Right ventricle myocardium superior (tissue), 1 donor: ENCODE data around the gene PVR. TPM values are rescaled to one million over a fixed set of nuclear protein-coding genes. Genes with fewer than 3 reads are reported as not detected.

ENCODE experiments used
- ATAC-seq: fragments of 200-7000 bp; cut with Tn5 transposase; one replicate; pipeline ENCODE4 v1.9.1; 2020; ENCODE audit warnings: mild to moderate bottlenecking; ENCODE audit not compliant: poor library complexity
- DNase-seq: peaks from one replicate; pipeline ENCODE4 v3.0.0-alpha.2; 2020
- intact Hi-C: fragments of 100-400 bp; cut with DNase I; formaldehyde crosslinking; loops from one replicate; pipeline ENCODE4 v1.11.2; 2022
- total RNA-seq: library from RNA; stranded (reverse); fragmentation: NEBNext Ultra II Directional; extraction: Animal tissue kit (Norgen Biotek cat#: 25700); gene quantifications from one replicate; pipeline ENCODE4 v1.2.1, GENCODE V29; 2021
- donor health status: DM: no; HTN: yes; CAD: no; lungs with severe emphysema.

The PVR gene
- total RNA-seq, 1 donor from 2014 or later, result 32.1 TPM

DNA sequence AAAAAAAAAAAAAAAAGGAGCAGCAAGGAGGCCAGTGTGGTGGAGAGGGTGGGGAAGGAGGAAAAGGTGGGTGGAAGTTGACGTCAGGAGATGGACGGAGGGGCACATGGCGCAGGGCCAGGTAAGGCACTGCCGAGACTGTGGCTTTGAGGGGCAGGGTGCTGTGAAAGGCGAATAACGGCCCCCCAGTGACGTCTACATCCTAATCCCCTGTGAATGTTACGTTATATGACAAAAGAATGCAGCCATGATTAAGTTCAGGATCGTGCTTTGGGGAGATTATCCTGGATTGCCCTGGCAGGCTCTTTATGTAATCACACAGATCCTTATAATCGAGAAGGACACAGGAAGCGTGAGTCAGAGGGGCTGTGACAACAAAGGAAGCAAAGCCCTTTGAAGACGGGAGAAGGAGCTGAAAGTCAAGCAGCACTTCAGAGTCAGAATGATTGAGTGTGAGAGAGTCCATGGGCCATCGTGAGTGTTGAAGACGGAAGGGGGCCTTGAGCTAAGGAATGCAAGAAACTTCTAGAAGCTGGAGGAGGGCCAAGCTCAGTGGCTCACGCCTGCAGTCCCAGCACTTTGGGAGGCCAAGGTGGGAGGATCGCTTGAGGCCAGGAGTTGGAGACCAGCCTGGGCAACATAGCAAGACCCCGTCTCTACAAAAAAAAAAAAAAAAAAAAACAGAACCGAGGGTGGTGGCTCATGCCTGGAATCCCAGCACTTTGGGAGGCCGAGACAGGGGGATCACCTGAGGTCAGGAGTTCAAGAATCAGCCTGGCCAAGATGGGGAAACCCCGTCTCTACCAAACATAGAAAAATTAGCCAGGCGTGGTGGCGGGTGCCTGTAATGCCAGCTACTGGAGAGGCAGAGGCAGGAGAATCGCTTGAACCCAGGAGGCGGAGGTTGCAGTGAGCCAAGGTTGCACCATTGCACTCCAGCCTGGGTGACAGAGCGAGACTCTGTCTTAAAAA lies 41.5 kb downstream of the PVR start:
- intact Hi-C loops, result no loop called here
- peak; percentile 35 for ATAC-seq
- no peak for DNase-seq

DNA sequence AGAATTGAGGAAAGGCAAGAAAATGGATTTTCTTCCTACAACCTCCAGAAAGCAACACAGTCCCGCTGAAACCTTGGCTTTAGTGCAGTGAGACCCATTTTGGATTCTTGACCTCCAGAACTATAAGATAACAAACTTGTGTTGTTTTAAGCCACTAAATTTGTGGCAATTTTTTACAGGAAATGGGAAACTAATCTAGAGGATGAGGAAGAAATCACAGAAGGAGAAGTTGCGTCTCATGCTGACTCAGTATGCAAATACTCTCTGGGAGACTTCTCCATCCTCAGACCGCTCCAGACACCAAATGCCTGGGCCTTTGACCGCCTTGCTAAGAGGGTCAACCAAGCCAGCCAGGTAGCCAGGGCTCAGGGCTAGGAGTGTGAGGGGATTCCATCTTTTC lies 42.2 kb downstream of the PVR start:
- ATAC-seq (no peak), DNase-seq (no peak)
- intact Hi-C loops, result no loop called here

DNA sequence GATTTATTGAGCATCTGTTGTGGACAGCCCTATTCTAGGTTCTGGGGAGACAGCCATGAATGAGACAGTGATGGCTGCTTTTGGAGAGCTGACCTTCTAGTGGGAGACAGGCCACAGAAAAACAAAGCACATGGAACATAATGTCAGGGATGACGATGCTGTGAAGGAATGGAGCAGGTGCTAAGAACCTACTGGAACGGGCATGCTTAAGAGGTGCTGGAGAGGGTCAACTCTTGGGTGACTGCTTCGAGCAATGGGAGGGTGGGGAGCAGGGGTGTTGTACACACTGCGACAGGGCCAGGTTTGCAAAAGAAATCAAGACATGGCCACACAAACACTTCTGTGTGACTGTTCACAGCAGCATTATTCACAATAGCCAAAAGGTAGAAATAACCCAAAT lies 43.2 kb downstream of the PVR start:
- no peak for DNase-seq
- no peak for ATAC-seq
- intact Hi-C loops, result no loop called here

DNA sequence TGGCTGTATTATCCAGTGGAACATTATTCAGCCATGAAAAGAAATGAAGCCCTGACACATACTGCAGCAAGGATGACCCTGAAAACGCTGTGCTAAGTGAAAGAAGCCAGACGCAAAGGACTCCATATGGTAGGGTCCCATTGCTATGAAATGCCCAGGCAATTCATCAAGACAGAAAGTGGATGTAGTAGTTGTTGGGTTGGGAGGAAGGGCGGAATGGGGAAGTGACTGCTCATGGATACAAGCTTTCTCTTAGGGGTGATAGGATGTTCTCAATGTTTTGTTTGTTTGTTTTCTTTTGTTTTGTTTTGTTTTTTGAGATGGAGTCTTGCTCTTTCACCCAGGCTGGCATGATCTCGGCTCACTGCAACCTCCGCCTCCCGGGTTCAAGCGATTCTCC lies 44.2 kb downstream of the PVR start:
- no peak for ATAC-seq
- DNase-seq, result no peak
- intact Hi-C loops, result no loop called here

DNA sequence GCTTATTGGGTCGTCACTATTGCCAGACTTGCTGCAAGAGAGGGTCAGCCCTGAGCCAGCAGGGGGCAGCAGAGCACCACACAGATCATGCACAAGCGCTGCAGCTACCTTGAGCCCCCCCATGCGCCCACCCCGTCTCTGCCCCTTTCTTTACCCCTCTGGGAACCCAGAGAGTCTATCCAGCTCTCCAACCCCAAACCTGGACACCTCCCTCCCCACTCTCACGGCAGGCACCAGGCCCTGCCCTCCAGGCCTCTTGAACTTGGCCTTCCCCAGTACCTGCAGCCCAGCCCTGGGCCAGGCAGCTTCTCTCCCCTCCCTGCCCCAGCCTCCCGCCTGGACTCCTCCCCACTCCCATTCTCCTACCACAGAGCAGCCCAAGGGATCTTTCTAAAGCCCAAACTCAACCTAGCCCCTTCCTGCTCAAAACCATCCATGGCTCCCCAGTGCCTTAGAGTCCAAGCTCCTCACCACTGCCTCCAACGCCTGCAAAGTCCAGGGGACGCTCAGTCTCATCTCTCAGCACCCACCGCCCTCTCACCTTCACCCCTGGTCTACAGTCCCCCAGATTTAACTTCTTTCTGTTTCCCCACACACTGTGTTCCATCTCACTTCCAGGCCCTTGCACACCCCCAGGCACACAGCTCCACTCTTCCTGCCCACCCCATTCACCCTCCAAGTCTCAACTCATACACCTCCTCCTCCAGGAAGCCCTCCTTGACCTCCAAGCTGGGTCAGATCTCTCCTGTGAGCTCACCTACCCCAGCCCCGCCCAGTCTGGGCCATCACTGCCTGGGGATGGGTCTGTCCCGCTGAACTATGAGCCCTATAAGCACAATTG lies 45.8 kb downstream of the PVR start:
- ATAC-seq, result peak; percentile 77
- intact Hi-C loops, result loop anchor here (5.0 kb wide), 1 partner anchor 83 kb away; no protein-coding TSS in a partner anchor
- DNase-seq, result peak; percentile 85

DNA sequence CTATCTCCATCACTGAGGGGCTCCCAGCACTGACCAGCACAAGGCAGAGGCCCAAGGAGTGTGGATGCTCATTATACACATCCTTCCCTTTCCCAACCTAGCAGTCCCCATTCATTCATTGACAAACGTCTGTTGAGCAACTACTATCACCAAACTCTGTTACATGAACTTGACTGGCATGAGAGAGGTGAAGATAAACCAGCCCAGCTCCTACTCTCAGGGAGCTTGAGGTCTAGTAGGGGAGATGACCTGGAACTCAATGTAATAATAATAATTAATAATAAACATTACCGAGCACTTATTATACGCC lies 46.4 kb downstream of the PVR start:
- intact Hi-C loops, result loop anchor here (5.0 kb wide), 1 partner anchor 82 kb away; no protein-coding TSS in a partner anchor
- no peak for ATAC-seq
- no peak for DNase-seq

DNA sequence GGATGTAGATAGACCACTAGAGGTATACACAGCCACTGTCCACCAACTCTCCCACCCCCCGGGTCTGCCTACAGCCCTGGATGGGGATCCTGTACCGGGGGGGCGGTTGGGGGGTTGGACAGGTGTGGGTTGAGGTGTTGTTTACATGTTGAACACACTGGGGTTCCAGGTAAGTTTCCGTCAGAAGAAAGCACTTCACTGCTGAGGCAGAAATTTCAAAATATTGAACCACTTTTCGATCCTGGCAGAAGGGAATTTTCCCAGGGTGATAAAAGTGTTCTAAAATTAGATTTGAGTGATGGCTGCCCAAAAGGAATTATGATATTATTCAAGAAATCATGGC lies 48.6 kb downstream of the PVR start:
- no peak for ATAC-seq
- intact Hi-C loops, result loop anchor here (5.0 kb wide), 1 partner anchor 80 kb away; no protein-coding TSS in a partner anchor
- DNase-seq, result no peak

DNA sequence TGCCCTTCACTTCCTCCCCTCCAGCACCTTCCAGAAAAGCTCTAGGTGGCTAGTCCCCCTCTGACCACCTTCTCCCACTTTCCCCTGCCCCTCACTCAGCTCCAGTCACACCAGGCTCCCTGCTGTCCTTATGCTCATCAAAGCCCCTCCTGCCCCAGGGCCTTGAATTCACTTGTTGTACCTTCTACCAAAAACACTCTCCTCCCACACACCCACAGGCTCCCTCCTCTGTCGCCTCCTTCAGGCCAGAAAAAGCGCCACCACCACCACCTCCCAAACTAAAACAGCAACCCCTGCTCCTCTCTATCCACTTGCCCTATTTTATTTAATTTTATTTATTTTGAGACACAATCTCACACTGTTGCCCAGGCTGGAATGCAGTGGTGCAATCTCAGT lies 50.5 kb downstream of the PVR start:
- intact Hi-C loops, result loop anchor here (5.0 kb wide), 1 partner anchor 78 kb away; no protein-coding TSS in a partner anchor
- ATAC-seq, result no peak
- DNase-seq, result no peak

DNA sequence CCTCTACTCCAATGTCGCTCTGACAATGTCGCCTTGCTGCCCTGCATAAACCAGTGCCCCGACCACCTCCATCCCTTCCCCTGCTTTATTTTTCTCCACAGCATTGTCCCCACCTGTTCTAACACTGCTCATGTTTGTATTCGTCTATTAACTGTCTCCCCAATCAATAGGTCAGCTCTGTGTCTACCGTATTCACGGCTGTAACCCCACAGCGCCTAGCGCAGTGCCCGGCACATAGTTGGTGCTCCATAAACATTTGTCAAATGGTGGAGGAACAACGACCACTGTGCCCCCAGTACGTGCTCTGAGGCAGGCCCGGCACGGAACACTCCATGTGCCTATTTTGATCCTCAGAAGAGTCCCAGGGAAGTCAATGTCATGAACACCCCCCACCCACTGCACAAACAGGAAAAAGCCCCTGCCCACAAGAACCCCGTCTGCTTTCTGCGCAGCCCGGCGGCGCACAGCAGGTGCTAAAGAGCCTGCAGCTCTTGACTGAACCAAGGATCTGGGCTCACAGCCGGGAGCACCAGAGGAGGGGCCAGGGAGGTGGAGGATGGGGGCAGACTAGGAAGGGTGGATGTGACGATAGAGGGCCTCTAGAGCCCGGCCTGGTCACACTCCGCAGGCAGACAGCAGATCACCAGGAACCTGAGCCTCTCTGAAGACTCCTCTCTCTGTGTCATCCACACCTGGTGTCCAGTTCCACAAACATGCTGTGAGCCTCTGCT lies 53.4 kb downstream of the PVR start:
- no peak for ATAC-seq
- no peak for DNase-seq
- intact Hi-C loops, result no loop called here

DNA sequence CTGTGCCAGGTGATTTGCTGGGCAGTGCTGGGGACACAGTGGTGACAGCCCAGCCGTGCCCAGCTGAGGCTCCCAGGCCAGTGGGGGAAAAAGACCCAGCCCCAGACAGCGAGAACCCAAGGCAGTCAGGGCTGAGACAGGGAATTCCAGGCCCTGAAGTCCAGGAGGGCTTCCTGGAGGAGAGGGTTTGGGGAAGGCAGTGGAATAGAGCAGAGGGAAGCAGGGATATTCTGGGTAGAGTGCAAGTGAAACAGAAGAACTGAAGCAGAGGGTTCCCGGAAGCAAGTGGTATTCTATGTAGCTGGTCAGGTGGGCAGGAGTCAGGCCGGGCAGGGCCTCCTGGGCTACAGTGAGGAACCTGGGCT lies 53.9 kb downstream of the PVR start:
- ATAC-seq, result no peak
- intact Hi-C loops, result no loop called here
- no peak for DNase-seq

DNA sequence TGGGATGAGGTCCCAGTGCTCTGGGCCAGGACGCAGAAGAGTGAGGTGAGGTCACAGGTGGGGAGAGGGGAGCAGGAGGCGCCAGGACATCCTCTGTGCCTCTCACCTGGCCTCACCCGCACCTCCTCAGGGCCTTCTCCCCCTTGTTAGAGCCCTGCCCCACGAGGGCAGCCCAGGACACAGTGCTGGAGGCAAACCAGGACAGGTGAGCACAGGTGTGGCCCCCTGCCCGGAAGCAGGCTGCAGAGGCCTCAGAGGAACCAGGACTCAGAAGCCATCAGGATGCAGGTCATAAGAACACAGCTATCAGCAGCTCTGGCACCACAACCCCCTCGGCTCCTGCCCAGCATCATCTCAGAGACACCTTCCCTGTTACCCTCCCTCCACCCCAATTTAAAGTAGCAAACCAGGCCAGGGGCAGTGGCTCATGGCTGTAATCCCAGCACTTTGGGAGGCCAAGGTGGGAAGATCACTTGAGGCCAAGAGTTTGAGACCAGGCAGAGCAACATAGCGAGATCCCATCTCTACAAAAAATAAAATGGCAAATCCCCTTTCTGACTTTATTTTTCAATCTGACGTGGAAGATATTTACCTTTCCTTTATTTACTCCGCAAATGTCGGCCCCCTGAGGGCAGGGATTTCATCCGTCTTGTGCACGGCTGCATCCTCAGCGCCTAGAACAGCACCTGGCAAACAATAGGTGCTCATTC lies 54.9 kb downstream of the PVR start, which contains the start of gene CEACAM16:
Gene CEACAM16 (plus strand): TSS at position 660 of the 710 bp plus-strand sequence. CDS start 2,306 bp downstream, outside the sequence.
- no peak for ATAC-seq
- no peak for DNase-seq
- intact Hi-C loops, result no loop called here

DNA sequence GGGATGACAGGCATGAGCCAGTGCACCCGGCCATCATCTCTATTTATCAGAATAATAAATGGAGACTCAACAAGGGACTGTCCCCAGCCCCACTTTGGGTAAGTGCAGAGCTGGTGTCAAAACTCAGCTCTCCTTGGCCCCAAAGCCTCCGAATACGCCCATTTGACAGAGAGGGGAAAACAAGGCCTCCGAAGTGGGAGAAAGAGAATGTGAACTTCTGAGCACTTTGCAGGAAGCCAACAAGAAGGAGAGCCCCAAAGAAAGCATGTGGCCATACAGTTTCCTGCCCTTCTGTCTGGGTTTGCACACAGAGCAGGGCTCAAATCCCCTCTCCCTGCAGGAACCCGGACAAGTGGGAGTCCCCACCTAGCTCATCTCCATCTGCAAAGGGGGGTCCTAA lies 56.8 kb downstream of the PVR start:
- intact Hi-C loops, result no loop called here
- DNase-seq (no peak), ATAC-seq (no peak)

DNA sequence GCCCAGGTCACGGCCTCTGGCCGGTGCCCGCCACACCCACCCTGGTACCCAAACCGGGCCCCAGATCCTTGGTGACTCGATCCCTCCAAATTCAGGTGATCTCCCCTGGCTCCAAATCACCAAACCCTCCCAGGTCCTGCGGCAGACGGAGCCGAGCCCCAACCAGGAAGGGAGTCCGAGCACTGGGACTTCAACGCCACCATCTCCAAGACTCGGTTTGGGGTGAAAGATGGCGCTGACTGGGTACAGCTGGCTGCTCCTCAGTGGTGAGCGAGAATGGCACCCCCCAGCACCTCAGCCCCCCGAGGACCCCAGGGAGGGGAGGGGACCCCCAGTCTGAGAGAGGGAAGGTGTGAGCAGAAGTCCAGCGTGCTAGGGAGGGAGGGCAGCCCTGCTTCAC lies 57.5 kb downstream of the PVR start:
- no peak for DNase-seq
- intact Hi-C loops, result no loop called here
- no peak for ATAC-seq

DNA sequence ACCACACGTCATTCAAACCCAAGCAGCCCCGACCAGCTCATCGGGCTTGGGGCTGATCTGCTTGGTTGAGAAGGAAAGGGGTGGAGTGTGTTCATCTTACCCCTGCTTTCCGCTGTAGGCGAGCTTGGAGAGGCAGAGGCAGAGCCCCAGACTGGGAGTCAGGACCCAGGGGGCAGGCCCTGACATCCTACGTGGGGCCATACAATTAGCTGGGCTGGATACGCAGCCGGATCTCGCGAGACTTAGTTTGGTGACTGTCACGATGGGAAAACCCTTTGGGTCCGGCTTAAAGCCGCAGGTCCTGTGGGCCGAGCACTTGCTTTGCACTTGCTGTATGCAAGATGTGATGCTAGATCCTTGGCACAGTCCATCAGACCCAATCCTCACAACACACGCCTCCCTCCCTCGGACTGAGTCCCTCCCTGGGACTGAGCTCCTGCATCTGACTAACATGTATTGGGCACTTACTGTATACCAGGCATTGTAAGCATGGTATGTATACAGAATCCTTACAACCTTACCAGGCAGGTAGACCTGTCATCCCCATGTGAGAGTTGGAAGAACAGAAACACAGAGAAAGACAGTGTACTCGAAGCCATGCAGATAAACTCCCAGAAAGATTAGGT lies 59.0 kb downstream of the PVR start:
- ATAC-seq (no peak), DNase-seq (no peak)
- intact Hi-C loops, result no loop called here

DNA sequence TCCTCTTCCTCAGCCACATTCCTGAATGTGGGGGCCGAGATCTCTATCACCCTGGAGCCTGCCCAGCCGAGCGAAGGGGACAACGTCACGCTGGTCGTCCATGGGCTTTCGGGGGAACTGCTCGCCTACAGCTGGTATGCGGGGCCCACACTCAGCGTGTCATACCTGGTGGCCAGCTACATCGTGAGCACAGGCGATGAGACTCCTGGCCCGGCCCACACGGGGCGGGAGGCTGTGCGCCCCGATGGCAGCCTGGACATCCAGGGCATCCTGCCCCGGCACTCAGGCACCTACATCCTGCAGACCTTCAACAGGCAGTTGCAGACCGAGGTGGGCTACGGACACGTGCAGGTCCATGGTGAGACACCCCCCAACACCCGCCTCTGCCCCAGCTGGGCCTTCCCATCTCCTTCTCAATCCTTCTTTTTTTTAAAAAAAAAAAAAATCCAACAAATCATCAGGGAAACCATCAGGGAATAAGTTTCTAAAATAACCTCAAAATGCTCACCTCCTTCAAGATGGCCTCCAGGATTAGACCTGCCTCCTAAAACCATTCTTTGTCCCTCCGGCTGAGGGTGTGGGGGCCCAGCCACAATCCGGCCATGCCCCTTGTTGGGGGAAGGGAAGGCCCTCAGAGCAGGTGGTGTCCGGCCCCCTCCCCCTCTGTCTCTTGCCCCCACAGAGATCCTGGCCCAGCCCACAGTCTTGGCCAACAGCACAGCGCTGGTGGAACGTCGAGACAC lies 59.8 kb downstream of the PVR start:
- DNase-seq, result no peak
- intact Hi-C loops, result no loop called here
- no peak for ATAC-seq

DNA sequence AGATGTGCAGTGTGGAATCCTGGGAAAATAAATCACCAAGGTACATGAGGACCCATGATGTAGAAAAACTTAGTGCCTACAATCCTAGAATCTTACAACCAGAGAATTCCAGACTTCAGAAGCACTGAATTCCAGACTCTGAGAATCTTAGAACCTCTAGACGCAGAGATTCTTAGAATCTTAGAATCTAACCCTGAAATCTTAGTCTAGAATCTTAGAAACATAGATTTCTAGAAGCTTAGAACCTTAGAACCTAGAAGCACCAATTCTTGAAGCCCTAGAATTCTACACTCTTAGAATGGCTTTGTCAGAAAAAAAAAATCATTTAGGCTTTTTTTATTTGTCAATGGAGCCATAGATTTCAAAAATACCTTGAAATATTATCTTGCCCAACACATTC lies 61.3 kb downstream of the PVR start:
- ATAC-seq (no peak), DNase-seq (no peak)
- intact Hi-C loops, result no loop called here

DNA sequence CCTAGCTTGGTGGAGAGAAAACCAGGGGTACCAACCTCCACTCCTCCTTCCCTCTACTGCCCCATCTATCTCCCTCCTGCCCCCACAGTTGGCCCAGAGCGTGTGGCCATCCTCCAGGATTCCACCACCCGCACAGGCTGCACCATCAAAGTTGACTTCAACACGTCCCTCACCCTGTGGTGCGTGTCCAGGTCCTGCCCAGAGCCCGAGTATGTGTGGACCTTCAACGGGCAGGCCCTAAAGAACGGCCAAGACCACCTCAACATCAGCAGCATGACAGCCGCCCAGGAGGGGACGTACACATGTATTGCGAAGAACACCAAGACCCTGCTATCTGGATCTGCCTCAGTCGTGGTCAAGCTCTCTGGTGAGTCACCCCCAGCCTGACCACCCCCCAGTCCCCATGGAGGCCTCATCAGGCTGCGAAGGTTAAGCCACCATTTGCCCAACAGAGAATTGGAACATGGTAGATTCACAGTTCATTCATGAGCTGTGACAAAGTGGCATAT lies 61.8 kb downstream of the PVR start:
- DNase-seq, result no peak
- ATAC-seq, result no peak
- intact Hi-C loops, result no loop called here
